Measurements from ENCODE around the gene SLC22A23.
"Not testable (repeated sequence)": the region's sequence is repeated elsewhere in the genome, so short reads cannot be mapped to it uniquely, and the experiment has no call there.

SLC22A23 gene

DNA sequence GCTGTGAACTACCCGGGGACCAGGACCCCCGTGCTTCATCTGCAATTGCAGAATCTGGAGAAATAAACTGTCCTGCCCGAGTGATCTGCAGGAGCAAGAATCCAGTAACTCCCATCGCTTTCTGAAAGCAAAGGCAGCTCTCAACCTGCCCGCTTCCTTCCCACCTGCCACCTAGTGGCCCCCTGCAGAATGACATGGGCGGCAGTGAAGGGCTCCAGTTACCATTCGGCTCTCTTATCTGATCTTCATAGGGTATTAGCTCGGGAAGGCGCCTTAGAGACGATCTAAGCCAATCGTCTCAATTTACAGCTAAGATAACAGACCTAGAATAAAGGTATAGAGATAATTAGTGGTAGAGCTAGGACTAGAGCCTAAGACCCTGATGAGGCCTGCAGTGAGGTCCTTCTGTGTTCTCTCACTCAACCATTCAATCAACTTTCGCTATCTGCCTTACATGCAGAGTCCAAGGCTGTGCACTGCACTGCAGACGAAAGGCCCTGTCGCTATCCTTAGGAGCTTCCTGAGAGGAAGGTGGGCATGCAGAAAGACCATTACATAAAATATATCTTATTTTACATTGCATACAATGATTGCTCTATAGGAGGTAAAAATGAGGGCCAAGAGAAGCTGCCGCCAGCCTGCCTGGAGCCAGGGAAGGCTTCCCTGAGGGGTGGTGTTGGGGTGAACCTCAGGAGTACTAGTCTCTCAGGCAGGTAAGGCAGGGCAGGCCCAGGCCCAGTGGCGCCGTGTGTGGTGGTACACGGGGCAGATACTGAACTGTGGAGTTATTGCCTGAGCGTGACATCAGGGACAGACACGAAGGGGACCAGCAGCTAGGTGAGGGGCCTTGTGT, 205.2 kb downstream of the SLC22A23 start:
- peak; percentile 11 for FAIRE-seq
- peak; percentile 65 for DNase-seq (ENCODE audit: low spot score)

DNA sequence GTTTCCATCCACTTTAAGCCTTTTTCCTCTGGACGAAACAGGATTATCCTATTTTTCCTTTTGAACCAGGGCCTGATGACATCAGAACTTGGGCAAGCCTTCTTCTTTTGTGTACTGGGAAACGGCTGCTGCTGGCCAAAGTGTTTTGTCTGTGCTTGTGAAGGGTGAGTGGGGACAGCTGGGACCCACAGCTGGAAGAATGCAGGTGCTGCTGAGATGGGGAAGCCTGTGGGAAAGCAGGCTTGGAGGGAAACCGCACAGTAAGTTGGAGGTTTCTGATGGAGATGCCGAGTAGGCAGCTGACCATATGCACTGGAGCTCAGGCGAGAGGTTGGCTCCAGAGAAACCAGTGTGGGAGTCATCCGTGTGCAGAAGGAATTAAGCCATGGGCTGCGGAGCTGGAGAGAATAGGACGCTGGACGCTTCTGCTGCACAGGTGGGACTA, 206.6 kb downstream of the SLC22A23 start:
- no peak for DNase-seq (ENCODE audit: low spot score)
- FAIRE-seq: no peak

- FAIRE-seq: no peak
- no peak for DNase-seq (ENCODE audit: low spot score)
Measured at GRCh38 chr6:3249821-3250220, 207.0 kb downstream of the SLC22A23 start.

- DNase-seq (ENCODE audit: low spot score) (peak; percentile 35), FAIRE-seq (no peak)
Measured at GRCh38 chr6:3247255-3248146, 209.3 kb downstream of the SLC22A23 start.

DNA sequence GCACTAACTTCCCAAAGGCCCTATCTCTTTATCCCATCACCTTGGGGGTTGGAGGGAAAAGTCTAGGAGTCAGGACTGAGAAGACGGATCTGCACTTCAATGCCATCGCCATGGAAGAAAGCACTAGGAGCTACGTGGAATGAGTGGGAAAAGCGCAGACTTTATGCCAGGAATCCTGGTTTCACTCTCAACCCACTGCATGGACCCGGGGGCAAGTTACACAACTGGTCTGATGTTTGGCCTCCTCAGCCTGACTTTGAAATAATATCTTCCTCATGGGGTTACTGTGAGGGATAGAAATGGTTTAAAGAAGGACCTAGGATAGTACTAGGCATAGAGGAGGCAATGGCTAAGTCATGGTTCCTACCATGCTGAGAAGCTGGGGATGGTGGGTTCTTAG, 211.6 kb downstream of the SLC22A23 start:
- DNase-seq (ENCODE audit: low spot score) (no peak), FAIRE-seq (no peak)

- FAIRE-seq; DNase-seq (ENCODE audit: low spot score): not testable (repeated sequence)
Measured at GRCh38 chr6:3244832-3245161, 212.1 kb downstream of the SLC22A23 start.

- no peak for DNase-seq (ENCODE audit: low spot score)
- no peak for FAIRE-seq
Measured at GRCh38 chr6:3244003-3244831, 212.6 kb downstream of the SLC22A23 start.

GRCh38 chr6:3242768-3243167, 214.1 kb downstream of the SLC22A23 start:
- DNase-seq (ENCODE audit: low spot score) (no peak), FAIRE-seq (no peak)

- not testable (repeated sequence) for DNase-seq (ENCODE audit: low spot score); FAIRE-seq
Measured at GRCh38 chr6:3241745-3242144, 215.1 kb downstream of the SLC22A23 start.

GRCh38 chr6:3240595-3240994, 216.3 kb downstream of the SLC22A23 start:
- no peak for FAIRE-seq
- no peak for DNase-seq (ENCODE audit: low spot score)

DNA sequence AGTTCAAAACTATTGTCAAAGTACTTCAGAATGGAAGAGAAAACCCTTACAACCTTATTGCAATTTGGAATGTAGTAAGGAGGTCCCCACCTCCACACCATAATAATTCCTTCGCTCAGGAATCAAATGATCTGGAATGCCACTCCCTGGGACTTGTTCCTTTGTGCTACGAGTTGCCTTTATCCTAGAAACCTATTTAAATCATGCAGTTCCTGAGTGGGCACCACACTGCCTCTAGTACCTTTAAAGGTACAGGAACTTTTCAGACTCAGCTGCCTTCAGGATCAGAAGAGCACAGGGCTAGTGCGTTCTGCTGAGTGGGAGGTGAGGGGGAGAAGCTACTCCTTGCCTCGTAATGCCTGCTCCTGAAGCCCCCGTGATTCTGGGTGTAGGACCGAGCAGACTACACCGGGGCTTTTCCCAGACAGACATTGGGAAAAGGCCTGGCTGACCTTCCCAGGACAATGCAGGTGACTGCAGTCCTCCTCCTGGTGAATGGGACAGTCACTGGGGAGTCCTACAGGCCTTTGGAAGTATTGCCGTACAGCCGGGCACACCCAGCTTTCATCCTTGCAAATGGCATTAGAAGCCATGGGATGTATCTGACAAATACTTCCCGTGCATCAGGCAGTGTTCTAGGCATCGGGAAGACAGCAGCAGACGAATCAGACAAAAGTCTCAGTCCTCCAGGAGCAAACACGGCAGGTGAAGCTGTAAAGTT, 217.6 kb downstream of the SLC22A23 start:
- FAIRE-seq (no peak), DNase-seq (ENCODE audit: low spot score) (no peak)

DNA sequence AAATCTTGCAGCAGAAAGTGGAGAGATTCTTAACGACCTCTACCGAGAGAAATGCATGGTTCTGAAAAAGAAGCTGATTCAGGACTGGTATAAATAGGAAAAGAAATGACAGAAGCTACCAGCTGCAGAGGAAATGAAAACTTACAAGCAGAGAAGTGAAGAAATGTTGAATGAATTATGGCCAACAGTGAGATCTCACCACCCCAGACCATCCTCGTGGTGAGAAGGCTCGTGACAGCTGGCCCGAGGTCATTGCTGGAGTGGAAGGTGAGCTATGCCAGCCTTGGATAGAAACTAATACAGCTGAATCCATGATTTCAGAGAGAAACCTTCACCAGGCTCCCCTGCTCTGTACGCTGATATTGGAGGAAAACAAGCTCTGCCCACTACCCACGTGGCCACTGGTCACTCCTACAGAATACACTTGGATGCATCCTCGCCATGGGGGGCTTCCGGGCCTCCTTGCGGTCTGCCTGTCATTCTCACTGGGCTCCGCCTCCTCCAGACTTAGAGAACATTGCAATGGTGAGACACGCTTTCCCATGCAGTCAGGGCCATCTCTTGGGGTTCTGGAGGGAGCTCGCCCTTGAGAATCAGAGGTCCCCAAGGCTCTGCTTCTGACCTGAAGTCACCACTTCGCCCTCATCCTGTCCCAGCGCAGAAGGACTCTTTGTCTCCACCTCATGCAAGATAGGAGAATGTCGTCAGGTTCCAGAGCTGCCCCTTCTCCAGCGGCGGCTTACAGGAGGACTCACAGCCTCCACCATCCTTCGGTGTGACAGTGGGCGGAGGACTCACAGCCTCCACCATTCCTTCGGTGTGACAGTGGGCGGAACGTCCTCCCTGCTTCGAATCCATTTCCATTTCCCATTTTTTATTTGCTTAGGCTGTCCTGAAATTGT, 218.8 kb downstream of the SLC22A23 start:
- FAIRE-seq (no peak), DNase-seq (ENCODE audit: low spot score) (no peak)

DNA sequence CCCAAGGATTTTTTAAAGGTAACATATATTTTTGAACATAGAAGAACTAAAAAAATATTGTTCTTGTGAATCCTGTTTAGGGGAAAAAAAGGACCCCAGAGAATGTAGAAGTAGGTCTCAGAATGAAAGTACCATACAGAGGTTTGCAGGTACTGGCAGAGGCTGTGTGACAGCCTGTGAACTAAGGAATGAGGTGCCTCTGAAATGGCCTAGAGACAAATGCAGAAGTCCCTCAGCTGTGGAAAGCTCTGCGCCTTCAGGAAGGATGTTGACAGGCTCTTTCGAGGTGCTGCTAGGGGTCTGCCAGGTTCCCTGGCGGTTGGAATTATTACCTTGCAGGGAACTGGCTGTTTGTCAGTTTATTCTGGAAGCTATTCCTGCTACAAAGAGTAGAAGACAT, 220.8 kb downstream of the SLC22A23 start:
- FAIRE-seq (no peak), DNase-seq (ENCODE audit: low spot score) (no peak)

GRCh38 chr6:3235486-3235885, 221.4 kb downstream of the SLC22A23 start:
- no peak for FAIRE-seq

GRCh38 chr6:3233904-3234303, 222.9 kb downstream of the SLC22A23 start:
- FAIRE-seq: no peak
- DNase-seq (ENCODE audit: low spot score): no peak

More at GRCh38 chr6:3235486-3235885, 221.4 kb downstream of the SLC22A23 start:
- no peak for DNase-seq (ENCODE audit: low spot score)

- FAIRE-seq: no peak
- DNase-seq (ENCODE audit: low spot score): no peak
Measured at GRCh38 chr6:3233321-3233720, 223.5 kb downstream of the SLC22A23 start.

DNA sequence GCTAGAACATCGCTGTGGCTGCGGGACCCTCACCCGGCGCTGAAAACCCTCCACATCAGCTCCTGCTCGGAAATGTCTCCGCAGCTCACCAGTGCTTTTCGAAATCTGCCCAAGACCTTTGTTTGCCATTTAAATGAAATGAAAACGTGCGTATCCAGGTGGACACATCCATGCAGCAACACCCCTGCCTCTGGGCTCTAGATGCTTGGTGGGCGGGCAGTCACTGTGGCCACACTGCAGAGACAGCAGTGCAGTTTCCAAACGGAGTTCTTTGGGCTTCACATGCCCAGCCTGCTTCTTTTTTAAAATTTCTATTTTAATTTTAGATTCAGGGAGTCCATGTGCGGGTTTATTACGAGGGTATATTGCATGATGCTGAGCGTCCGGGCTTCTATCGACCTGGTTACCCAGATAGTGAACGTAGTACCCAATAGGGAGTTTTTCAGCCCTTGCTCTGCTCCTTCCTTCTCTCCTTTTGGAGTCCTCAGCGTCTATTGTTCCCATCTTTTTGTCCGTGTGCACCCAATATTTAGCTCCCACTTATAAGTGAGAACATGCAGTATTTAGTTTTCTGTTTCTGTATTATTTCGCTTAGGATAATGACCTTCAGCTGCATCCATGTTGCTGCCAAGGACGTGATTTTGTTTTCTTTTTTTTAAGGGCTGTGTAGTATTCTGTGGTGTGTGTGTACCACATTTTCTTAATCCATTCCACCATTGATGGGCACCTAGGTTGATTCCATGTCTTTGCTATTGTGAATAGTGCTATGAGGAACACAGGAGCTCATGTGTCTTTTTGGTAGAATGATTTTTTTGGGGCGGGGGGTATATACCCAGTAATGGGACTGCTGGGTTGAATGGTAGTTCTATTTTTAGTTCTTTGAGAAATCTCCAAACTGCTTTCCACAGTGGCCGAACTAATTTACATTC, 224.6 kb downstream of the SLC22A23 start:
- FAIRE-seq: no peak
- no peak for DNase-seq (ENCODE audit: low spot score)

- FAIRE-seq (no peak), DNase-seq (ENCODE audit: low spot score) (peak; percentile 66)
Measured at GRCh38 chr6:3231247-3232016, 225.4 kb downstream of the SLC22A23 start.

All from RCC 7860 (cell line).